Natural killer cell (primary cell): ENCODE data around the gene APCDD1L. TPM values are rescaled to one million over a fixed set of nuclear protein-coding genes. Genes with fewer than 3 reads are reported as not detected.

Experiments
- ATAC-seq, 3 donors: fragments of 150-1000 bp in 2 of 3; fragments of 200-7000 bp in 1 of 3; cut with Tn5 transposase; 1 replicate in 1 of 3; 2 replicates in 2 of 3; pipeline ENCODE4 v1.10.0; 2021; ENCODE audit warnings: mild to moderate bottlenecking in 2 of 3, moderate library complexity in 2 of 3
- DNase-seq, 2 donors: peaks; one replicate each; pipeline versions ENCODE4 v3.0.0 to v3.0.0-alpha.2; 2013 to 2021; ENCODE audit warnings: mixed read lengths in 1 of 2
- H3K27ac ChIP-seq: one replicate; pipeline ENCODE4 v1.5.1; 2013; ENCODE audit warnings: mild to moderate bottlenecking, low read length
- H3K27me3 ChIP-seq: one replicate; pipeline ENCODE4 v1.6.1; 2013; ENCODE audit warnings: low read length; ENCODE audit not compliant: control insufficient read depth, insufficient read depth
- H3K36me3 ChIP-seq: one replicate; pipeline ENCODE4 v1.6.1; 2013; ENCODE audit warnings: low read length; ENCODE audit not compliant: control insufficient read depth, insufficient read depth
- H3K4me1 ChIP-seq: one replicate; pipeline ENCODE4 v1.6.1; 2013; ENCODE audit warnings: low read length; ENCODE audit not compliant: control insufficient read depth, insufficient read depth
- H3K4me3 ChIP-seq: one replicate; pipeline ENCODE4 v1.5.1; 2013; ENCODE audit warnings: low read length
- H3K9me3 ChIP-seq: one replicate; pipeline ENCODE4 v1.6.1; 2013; ENCODE audit warnings: low read length; ENCODE audit not compliant: control insufficient read depth, insufficient read depth
- H3K27ac Mint-ChIP-seq, 2 donors: one replicate each; pipeline ENCODE4 v1.8.0; 2022; ENCODE audit warnings: mild to moderate bottlenecking in 2 of 2, mixed read lengths in 2 of 2, moderate library complexity in 1 of 2
- H3K27me3 Mint-ChIP-seq, 2 donors: one replicate each; pipeline ENCODE4 v1.8.0; 2022; ENCODE audit warnings: low read depth in 2 of 2, mixed read lengths in 2 of 2
- H3K36me3 Mint-ChIP-seq: one replicate; pipeline ENCODE4 v1.8.0; 2022; ENCODE audit warnings: mixed read lengths
- H3K4me1 Mint-ChIP-seq, 2 donors: one replicate each; pipeline ENCODE4 v1.8.0; 2022; ENCODE audit warnings: mixed read lengths in 2 of 2
- H3K4me3 Mint-ChIP-seq: one replicate; pipeline ENCODE4 v1.8.0; 2022; ENCODE audit warnings: mild to moderate bottlenecking, moderate library complexity, mixed read lengths
- H3K9me3 Mint-ChIP-seq, 2 donors: one replicate each; pipeline ENCODE4 v1.8.0; 2022; ENCODE audit warnings: mixed read lengths in 2 of 2
- CTCF ChIP-seq: fragments of 200-600 bp; IDR thresholded peaks from one replicate; pipeline ENCODE4 v1.8.0; 2022; ENCODE audit warnings: antibody characterized with exemption
- WGBS: methylation state at CpG from one replicate; pipeline ENCODE4 v1.1.7; 2013; ENCODE audit warnings: missing lambda C conversion rate; ENCODE audit not compliant: insufficient coverage; 5-methylcytosine and 5-hydroxymethylcytosine counted together
- intact Hi-C: fragments of 100-400 bp; cut with micrococcal nuclease; formaldehyde crosslinking; loops from one replicate; pipeline ENCODE4 v1.14.2; 2022
- total RNA-seq, 4 donors: library from RNA; stranded (reverse); fragments of 120-200 nt in 1 of 4; gene quantifications; one replicate each; pipeline versions ENCODE4 v1.2.3 to v1.2.4, GENCODE V29; 2013 to 2022

The APCDD1L gene
- total RNA-seq, 3 donors from 2014 or later (not counting 1 experiment from before 2014, with no cell fraction given) = not detected

DNA sequence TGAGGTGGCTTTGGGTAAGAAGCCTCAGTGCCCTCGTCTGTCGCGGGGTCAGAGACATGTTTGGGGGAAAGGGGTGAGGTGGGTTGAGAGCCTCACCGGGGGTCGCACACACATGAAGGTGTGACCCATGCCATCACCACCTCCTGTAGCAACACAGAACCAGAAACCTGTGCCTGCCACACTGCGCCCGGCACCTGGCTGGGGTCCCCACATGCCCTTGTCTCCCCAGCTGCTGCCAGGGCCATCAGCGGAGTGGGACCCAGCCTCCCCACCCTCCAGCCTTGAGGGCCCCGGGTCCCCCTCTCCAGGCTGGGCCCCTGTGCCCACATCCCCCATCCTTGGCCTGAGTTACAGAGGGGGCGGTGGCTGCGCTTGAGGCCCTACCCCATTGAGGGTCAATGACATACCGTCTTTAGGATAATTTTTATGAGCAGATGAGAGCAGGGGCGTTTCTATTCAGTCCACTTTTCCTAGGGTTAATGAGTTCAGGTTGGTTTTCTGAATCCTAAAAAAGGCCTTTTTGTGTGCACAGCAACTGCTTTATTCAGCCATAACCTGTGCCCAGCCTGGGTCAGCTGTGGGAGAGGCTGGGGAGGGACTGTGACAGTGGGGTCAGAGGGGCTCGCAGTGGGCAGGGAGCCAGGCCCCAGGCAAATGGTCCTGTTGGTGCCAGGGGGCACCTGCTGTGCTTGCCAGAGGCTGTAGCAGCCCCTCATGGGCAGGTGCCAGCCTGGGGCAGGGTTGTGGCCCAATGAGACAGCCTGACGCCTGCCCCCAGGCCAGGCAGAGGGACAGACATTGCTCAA, 19.4 kb downstream of the APCDD1L start:
- 90% methylated on average over 14 of the region's 15 CpGs for WGBS
- no peaks in the 10 kb centered on the region for H3K9me3 Mint-ChIP-seq
- H3K36me3 Mint-ChIP-seq = no peaks in the 10 kb centered on the region
- H3K27me3 Mint-ChIP-seq = peaks cover 0 to 13% of the 10 kb centered on the region in 2 donors
- DNase-seq = no peak
- Histone ChIP-seq H3K4me3 (no peak overlapping the region), H3K27ac (no peak overlapping the region), H3K9me3 (no peaks in the 10 kb centered on the region), H3K4me1 (no peaks in the 10 kb centered on the region), H3K27me3 (no peaks in the 10 kb centered on the region), H3K36me3 (no peaks in the 10 kb centered on the region)
- no peak for ATAC-seq
- intact Hi-C loops = no loop called here
- TF ChIP-seq CTCF = no peak
- H3K4me1 Mint-ChIP-seq = no peaks in the 10 kb centered on the region
- H3K4me3 Mint-ChIP-seq = no peak overlapping the region
- no peak overlapping the region for H3K27ac Mint-ChIP-seq

- no peaks in the 10 kb centered on the region for H3K4me1 ChIP-seq
- H3K27ac ChIP-seq = no peak overlapping the region
- intact Hi-C loops = no loop called here
- no peaks in the 10 kb centered on the region for H3K9me3 ChIP-seq
- Mint-ChIP-seq H3K9me3 (no peaks in the 10 kb centered on the region), H3K36me3 (no peaks in the 10 kb centered on the region), H3K27me3 (peaks cover 5 to 14% of the 10 kb centered on the region in 2 donors), H3K4me3 (no peak overlapping the region), H3K4me1 (no peaks in the 10 kb centered on the region), H3K27ac (no peak overlapping the region)
- H3K4me3 ChIP-seq = no peak overlapping the region
- H3K36me3 ChIP-seq = no peaks in the 10 kb centered on the region
- TF ChIP-seq CTCF = no peak
- ATAC-seq (no peak), DNase-seq (no peak)
- no peaks in the 10 kb centered on the region for H3K27me3 ChIP-seq
- 80% methylated on average over 13 of the region's 13 CpGs for WGBS
These were observed 20.1 kb downstream of the APCDD1L start for GRCh38 chr20:58494923-58495622.

- Mint-ChIP-seq H3K4me3 (no peak overlapping the region), H3K36me3 (peaks cover 8% of the 10 kb centered on the region), H3K4me1 (no peaks in the 10 kb centered on the region), H3K9me3 (peaks cover 2 to 3% of the 10 kb centered on the region in 2 donors), H3K27ac (no peak overlapping the region), H3K27me3 (peaks cover 9 to 25% of the 10 kb centered on the region in 2 donors)
- Histone ChIP-seq H3K27me3 (no peaks in the 10 kb centered on the region), H3K36me3 (no peaks in the 10 kb centered on the region), H3K9me3 (no peaks in the 10 kb centered on the region), H3K4me3 (no peak overlapping the region), H3K27ac (no peak overlapping the region), H3K4me1 (no peaks in the 10 kb centered on the region)
- DNase-seq = no peak
- ATAC-seq = no peak
- intact Hi-C loops = no loop called here
- no peak for TF ChIP-seq CTCF
- WGBS = 87% methylated on average over 3 of the region's 4 CpGs
These were observed 22.2 kb downstream of the APCDD1L start for GRCh38 chr20:58492795-58493524.
